OCI-LY7 (cell line): ENCODE data around the gene DPYSL4. TPM values are rescaled to one million over a fixed set of nuclear protein-coding genes. Genes with fewer than 3 reads are reported as not detected.
A peak's percentile ranks its signal among the peaks of the same experiment; 100 is the strongest.

Experiments
- BruUV-seq: library from RNA; stranded (reverse); fragments of 400-500 nt; replicated peaks from 2 replicates; lab custom pipeline; 2021; lab: Mats Ljungman, UMichigan
- CTCF ChIA-PET: fragments of 300-600 bp; sonication (Branson Sonifier 250); formaldehyde crosslinking; loops from one replicate; lab custom pipeline; 2022; ENCODE audit warnings: antibody characterized with exemption; ENCODE audit not compliant: unreplicated experiment; lab: Charles Lee
- POLR2A ChIA-PET: fragments of 300-600 bp; sonication (Branson Sonifier 250); formaldehyde crosslinking; loops from one replicate; lab custom pipeline; 2022; ENCODE audit warnings: antibody characterized with exemption; lab: Charles Lee
- DNase-seq: peaks from one replicate; pipeline ENCODE4 v3.0.0-alpha.2; 2015; ENCODE audit warnings: low spot score
- H2AFZ ChIP-seq: fragments of 200-600 bp; sonication (generic), shearing (Covaris generic); 2 replicates; pipeline ENCODE4 v1.6.1; 2014; ENCODE audit warnings: mild to moderate bottlenecking, antibody characterized with exemption, low read length, moderate library complexity
- H3K27ac ChIP-seq: fragments of 200-600 bp; sonication (generic); 2 replicates; pipeline ENCODE4 v1.5.1; 2014; ENCODE audit warnings: mixed run types, low read depth, mild to moderate bottlenecking, moderate library complexity, low read length, inconsistent platforms; ENCODE audit not compliant: poor library complexity, severe bottlenecking
- H3K36me3 ChIP-seq: fragments of 200-600 bp; sonication (generic); 2 replicates; pipeline ENCODE4 v1.6.1; 2014; ENCODE audit warnings: mild to moderate bottlenecking, antibody characterized with exemption, low read length, moderate library complexity, mixed read lengths; ENCODE audit not compliant: insufficient read depth
- H3K4me1 ChIP-seq: fragments of 200-600 bp; sonication (generic); 2 replicates; pipeline ENCODE4 v1.5.1; 2014; ENCODE audit warnings: mild to moderate bottlenecking, low read length; ENCODE audit not compliant: insufficient read depth, poor library complexity, severe bottlenecking
- H3K4me2 ChIP-seq: fragments of 200-600 bp; sonication (generic); 2 replicates; pipeline ENCODE4 v1.6.1; 2014; ENCODE audit warnings: mild to moderate bottlenecking, low read length
- H3K4me3 ChIP-seq: fragments of 200-600 bp; sonication (generic); 2 replicates; pipeline ENCODE4 v1.5.1; 2014; ENCODE audit warnings: mild to moderate bottlenecking, low read depth, low read length; ENCODE audit not compliant: poor library complexity, severe bottlenecking
- H3K79me2 ChIP-seq: fragments of 200-600 bp; sonication (generic); 2 replicates; pipeline ENCODE4 v1.6.1; 2016; ENCODE audit warnings: low read depth, mild to moderate bottlenecking, low read length, moderate library complexity, mixed read lengths; ENCODE audit not compliant: insufficient read depth
- H3K9me2 ChIP-seq: fragments of 200-600 bp; sonication (generic); 2 replicates; pipeline ENCODE4 v1.6.1; 2016; ENCODE audit warnings: mild to moderate bottlenecking, low read length, mixed read lengths; ENCODE audit not compliant: insufficient read depth
- H3K9me3 ChIP-seq: fragments of 200-600 bp; sonication (generic); 2 replicates; pipeline ENCODE4 v1.6.1; 2014; ENCODE audit warnings: mild to moderate bottlenecking, mixed run types, low read length, mixed read lengths
- H4K20me1 ChIP-seq: fragments of 200-600 bp; sonication (generic); 2 replicates; pipeline ENCODE4 v1.6.1; 2014; ENCODE audit warnings: mild to moderate bottlenecking, antibody characterized with exemption, low read length, moderate library complexity, mixed read lengths; ENCODE audit not compliant: insufficient read depth
- CTCF ChIP-seq: fragments of 200-600 bp; sonication (generic); conservative IDR thresholded peaks from 2 replicates; pipeline ENCODE4 v1.5.1; 2014; ENCODE audit warnings: mild to moderate bottlenecking, antibody characterized with exemption, low read length, moderate library complexity, mixed read lengths
- EZH2phosphoT487 ChIP-seq: fragments of 200-600 bp; sonication (generic); IDR thresholded peaks from 2 replicates; pipeline ENCODE4 v1.6.1; 2018; ENCODE audit warnings: low read depth, borderline replicate concordance, mild to moderate bottlenecking, mixed run types, antibody characterized with exemption, low read length, moderate library complexity, mixed read lengths
- intact Hi-C: fragments of 100-400 bp; cut with micrococcal nuclease; formaldehyde crosslinking; loops from one replicate; pipeline ENCODE4 v1.10.0; 2022; ENCODE audit not compliant: unreplicated experiment
- total RNA-seq, 2 experiments: library from RNA; depleted of rRNA in 1 of 2; stranded (reverse); fragments of >200 nt in 1 of 2; shearing (Covaris generic) in 1 of 2; gene quantifications; 2 replicates each; pipeline ENCODE4 v1.2.3, GENCODE V29; 2014 to 2022

Gene DPYSL4
- total RNA-seq, 2 experiments from 2014 or later: not detected

- intact Hi-C loops: loop anchor here (10.0 kb wide), 1 partner anchor 157 kb away; the partner anchor contains the start of gene BNIP3
Observed at GRCh38 chr10:132141526-132142395, 45.0 kb upstream of the DPYSL4 start.

GRCh38 chr10:132142396-132143161 lies 44.2 kb upstream of the DPYSL4 start:
- H3K27ac ChIP-seq: no peak overlapping the region
- peak; percentile 40 for DNase-seq
- H2AFZ ChIP-seq: no peak overlapping the region
- CTCF ChIA-PET: no interaction called here
- no peaks in the 10 kb centered on the region for H3K36me3 ChIP-seq
- no peak overlapping the region for H3K4me2 ChIP-seq
- POLR2A ChIA-PET: interaction anchor here (0.6 kb wide), 2 partner anchors 13 to 15 kb away, joined by 3 to 5 read pairs; no protein-coding TSS in a partner anchor
- no peaks in the 10 kb centered on the region for H4K20me1 ChIP-seq
- no peaks in the 10 kb centered on the region for H3K9me3 ChIP-seq
- no peak for TF ChIP-seq EZH2phosphoT487
- TF ChIP-seq CTCF: peak; percentile 73
- no peaks in the 10 kb centered on the region for H3K4me1 ChIP-seq
- no peak overlapping the region for H3K4me3 ChIP-seq
- intact Hi-C loops: loop anchor here (10.0 kb wide), 1 partner anchor 158 kb away; the partner anchor contains the start of gene BNIP3
- no peaks in the 10 kb centered on the region for H3K9me2 ChIP-seq
- BruUV-seq: no TSS peak
- no peaks in the 10 kb centered on the region for H3K79me2 ChIP-seq

More at GRCh38 chr10:132141526-132142395, 45.0 kb upstream of the DPYSL4 start:
- CTCF ChIA-PET: no interaction called here
- TF ChIP-seq EZH2phosphoT487 (no peak), CTCF (no peak)
- Histone ChIP-seq H3K4me1 (no peaks in the 10 kb centered on the region), H3K27ac (no peak overlapping the region), H3K4me3 (no peak overlapping the region), H3K9me3 (no peaks in the 10 kb centered on the region), H3K36me3 (no peaks in the 10 kb centered on the region), H3K79me2 (no peaks in the 10 kb centered on the region), H3K4me2 (no peak overlapping the region), H2AFZ (no peak overlapping the region), H3K9me2 (no peaks in the 10 kb centered on the region), H4K20me1 (no peaks in the 10 kb centered on the region)
- POLR2A ChIA-PET: interaction anchor here (0.6 kb wide), 1 partner anchor 16 kb away, joined by 3 read pairs; no protein-coding TSS in a partner anchor
- DNase-seq: no peak
- no TSS peak for BruUV-seq
